ENCODE measurements around the gene XPO4. TPM values are rescaled to one million over a fixed set of nuclear protein-coding genes. Genes with fewer than 3 reads are reported as not detected.
"Not testable (repeated sequence)": the region's sequence is repeated elsewhere in the genome, so short reads cannot be mapped to it uniquely, and the experiment has no call there.

The XPO4 gene
- polyA plus RNA-seq, 1 of the 3 experiments (the other 2 are of a cell fraction): 4.2 TPM

DNA sequence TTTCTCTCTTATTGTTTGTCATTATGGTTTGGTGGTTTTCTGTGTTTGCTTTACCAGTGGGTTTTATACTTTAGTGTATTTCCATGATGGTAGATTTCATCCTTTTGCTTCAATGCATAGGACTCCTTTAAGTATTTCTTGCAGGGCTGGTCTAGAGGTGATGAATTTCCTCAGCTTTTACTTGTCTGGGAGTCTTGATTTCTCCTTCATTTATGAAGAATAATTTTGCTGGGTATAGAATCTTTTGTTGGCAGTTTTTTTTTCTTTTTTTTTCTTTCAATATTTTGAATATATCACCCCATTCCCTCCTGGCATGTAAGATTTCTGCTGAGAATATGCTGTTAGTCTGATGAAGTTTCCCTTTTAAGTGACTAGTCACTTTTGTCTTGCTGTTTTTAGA, 148.5 kb downstream of the XPO4 start (continued):
- no peak for TF ChIP-seq MEF2A (IDR thresholded peaks at IDR 0.05; ENCODE audit: borderline replicate concordance, low read depth)
- no peak for TF ChIP-seq IRF3 (IDR thresholded peaks at IDR 0.05; ENCODE audit: low read depth, low read length)
- TF ChIP-seq RXRA (IDR thresholded peaks at IDR 0.05; ENCODE audit: borderline replicate concordance, low read depth): no peak
- TF ChIP-seq YY1 (IDR thresholded peaks at IDR 0.05; ENCODE audit: low read depth): no peak
- TF ChIP-seq GATA2 (CRISPR knock-in tag; IDR thresholded peaks at IDR 0.05): no peak

- CTCF ChIA-PET: interaction anchor here (0.6 kb wide), 1 partner anchor 38 kb away, joined by 3 read pairs; no protein-coding TSS in a partner anchor
- WGBS (ENCODE audit: low lambda C conversion rate): 36% methylated on average over 1 of the region's 1 CpG
These were observed 153.2 kb downstream of the XPO4 start for GRCh38 chr13:20749377-20749776.

DNA sequence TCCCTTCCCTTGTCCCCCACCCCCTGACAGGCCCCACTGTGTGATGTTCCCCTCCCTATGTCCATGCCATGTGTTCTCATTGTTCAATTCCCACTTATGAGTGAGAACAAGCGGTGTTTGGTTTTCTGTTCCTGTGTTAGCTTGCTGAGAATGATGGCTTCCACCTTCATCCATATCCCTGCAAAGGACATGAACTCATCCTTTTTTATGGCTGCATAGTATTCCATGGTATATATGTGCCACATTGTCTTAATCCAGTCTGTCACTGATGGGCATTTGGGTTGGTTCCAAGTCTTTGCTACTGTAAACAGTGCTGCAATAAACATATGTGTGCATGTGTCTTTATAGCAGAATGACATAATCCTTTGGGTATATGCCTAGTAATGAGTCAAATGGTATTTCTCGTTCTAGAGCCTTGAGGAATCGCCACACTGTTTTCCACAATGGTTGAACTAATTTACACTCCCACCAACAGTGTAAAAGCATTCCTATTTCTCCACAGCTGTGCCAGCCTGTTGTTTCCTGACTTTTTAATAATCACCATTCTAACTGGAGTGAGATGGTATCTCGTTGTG, 158.6 kb downstream of the XPO4 start:
- H2AFZ ChIP-seq (ENCODE audit: low read depth); H3K79me2 ChIP-seq (ENCODE audit: insufficient read depth); H3K9ac ChIP-seq; POLR2A ChIA-PET; H3K9me2 ChIP-seq; H4K20me1 ChIP-seq (ENCODE audit: insufficient read depth); H3F3A ChIP-seq (replicated peaks; ENCODE audit: insufficient read depth); H3K27ac ChIP-seq (ENCODE audit: low read depth in 2 of 2, low read length in 1 of 2); H3K4me2 ChIP-seq; DNase-seq; H3K4me3 ChIP-seq (ENCODE audit: low read depth in 2 of 2, low read length in 1 of 2); H3K4me1 ChIP-seq (ENCODE audit: control insufficient read depth in 1 of 2, insufficient read depth in 2 of 2, low read depth in 1 of 2, low read length in 1 of 2); CTCF ChIA-PET; H3K9me3 ChIP-seq; H3K36me3 ChIP-seq (replicated peaks in 1 of 2; ENCODE audit: control insufficient read depth in 1 of 2, insufficient read depth in 2 of 2, low read length in 1 of 2); H3K27me3 ChIP-seq (ENCODE audit: insufficient read depth): not testable (repeated sequence)
- 86% methylated on average over 4 of the region's 4 CpGs for WGBS (ENCODE audit: low lambda C conversion rate)

More at GRCh38 chr13:20749377-20749776, 153.2 kb downstream of the XPO4 start:
- Histone ChIP-seq H3K79me2 (ENCODE audit: insufficient read depth) (no peaks in the 10 kb centered on the region), H3K36me3 (replicated peaks in 1 of 2; ENCODE audit: control insufficient read depth in 1 of 2, insufficient read depth in 2 of 2, low read length in 1 of 2) (no peaks in the 10 kb centered on the region), H3K9me3 (0 out of 2 replicates have a peak, but pooled peaks cover 7% of the 10 kb centered on the region), H3F3A (replicated peaks; ENCODE audit: insufficient read depth) (no peaks in the 10 kb centered on the region), H3K4me3 (ENCODE audit: low read depth in 2 of 2, low read length in 1 of 2) (no peak overlapping the region), H3K9me2 (no peaks in the 10 kb centered on the region), H3K27me3 (ENCODE audit: insufficient read depth) (no peaks in the 10 kb centered on the region), H2AFZ (ENCODE audit: low read depth) (no peak overlapping the region), H4K20me1 (ENCODE audit: insufficient read depth) (no peaks in the 10 kb centered on the region), H3K4me1 (ENCODE audit: control insufficient read depth in 1 of 2, insufficient read depth in 2 of 2, low read depth in 1 of 2, low read length in 1 of 2) (no peaks in the 10 kb centered on the region), H3K4me2 (no peak overlapping the region), H3K9ac (no peak overlapping the region), H3K27ac (ENCODE audit: low read depth in 2 of 2, low read length in 1 of 2) (no peak overlapping the region)
- no peak for TF ChIP-seq TEAD4 (IDR thresholded peaks at IDR 0.05; ENCODE audit: borderline replicate concordance, insufficient read depth)
- TF ChIP-seq, protein P1, sequence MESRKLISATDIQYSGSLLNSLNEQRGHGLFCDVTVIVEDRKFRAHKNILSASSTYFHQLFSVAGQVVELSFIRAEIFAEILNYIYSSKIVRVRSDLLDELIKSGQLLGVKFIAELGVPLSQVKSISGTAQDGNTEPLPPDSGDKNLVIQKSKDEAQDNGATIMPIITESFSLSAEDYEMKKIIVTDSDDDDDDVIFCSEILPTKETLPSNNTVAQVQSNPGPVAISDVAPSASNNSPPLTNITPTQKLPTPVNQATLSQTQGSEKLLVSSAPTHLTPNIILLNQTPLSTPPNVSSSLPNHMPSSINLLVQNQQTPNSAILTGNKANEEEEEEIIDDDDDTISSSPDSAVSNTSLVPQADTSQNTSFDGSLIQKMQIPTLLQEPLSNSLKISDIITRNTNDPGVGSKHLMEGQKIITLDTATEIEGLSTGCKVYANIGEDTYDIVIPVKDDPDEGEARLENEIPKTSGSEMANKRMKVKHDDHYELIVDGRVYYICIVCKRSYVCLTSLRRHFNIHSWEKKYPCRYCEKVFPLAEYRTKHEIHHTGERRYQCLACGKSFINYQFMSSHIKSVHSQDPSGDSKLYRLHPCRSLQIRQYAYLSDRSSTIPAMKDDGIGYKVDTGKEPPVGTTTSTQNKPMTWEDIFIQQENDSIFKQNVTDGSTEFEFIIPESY (IDR thresholded peaks at IDR 0.05; ENCODE audit: borderline replicate concordance, low read depth): no peak
- TF ChIP-seq SIN3A (IDR thresholded peaks at IDR 0.05; ENCODE audit: borderline replicate concordance, low read depth, low read length): no peak
- TF ChIP-seq CHD2 (IDR thresholded peaks at IDR 0.05; ENCODE audit: low read length, partially characterized antibody): no peak
- TF ChIP-seq EZH2phosphoT487 (IDR thresholded peaks at IDR 0.05; ENCODE audit: borderline replicate concordance, low read depth): no peak
- no peak for TF ChIP-seq EP300 (IDR thresholded peaks at IDR 0.05; ENCODE audit: borderline replicate concordance in 1 of 2, low read depth in 1 of 2, low read length in 1 of 2)
- no peak for TF ChIP-seq MEF2A (IDR thresholded peaks at IDR 0.05; ENCODE audit: borderline replicate concordance, low read depth)
- TF ChIP-seq FOSL2 (IDR thresholded peaks at IDR 0.05; ENCODE audit: borderline replicate concordance, low read depth): no peak
- TF ChIP-seq JUND (IDR thresholded peaks at IDR 0.05): no peak
- TF ChIP-seq, protein P2, sequence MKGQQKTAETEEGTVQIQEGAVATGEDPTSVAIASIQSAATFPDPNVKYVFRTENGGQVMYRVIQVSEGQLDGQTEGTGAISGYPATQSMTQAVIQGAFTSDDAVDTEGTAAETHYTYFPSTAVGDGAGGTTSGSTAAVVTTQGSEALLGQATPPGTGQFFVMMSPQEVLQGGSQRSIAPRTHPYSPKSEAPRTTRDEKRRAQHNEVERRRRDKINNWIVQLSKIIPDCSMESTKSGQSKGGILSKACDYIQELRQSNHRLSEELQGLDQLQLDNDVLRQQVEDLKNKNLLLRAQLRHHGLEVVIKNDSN (IDR thresholded peaks at IDR 0.05; ENCODE audit: borderline replicate concordance, low read depth): no peak
- no peak for TF ChIP-seq SMC3 (IDR thresholded peaks at IDR 0.05; ENCODE audit: low read depth, low read length)
- no peak for TF ChIP-seq PBX3 (IDR thresholded peaks at IDR 0.05)
- no peak for TF ChIP-seq POLR2AphosphoS5 (IDR thresholded peaks at IDR 0.05; ENCODE audit: low read depth, low read length)
- no peak for TF ChIP-seq RFX5 (IDR thresholded peaks at IDR 0.05; ENCODE audit: low read length)
- no peak for TF ChIP-seq RXRA (IDR thresholded peaks at IDR 0.05; ENCODE audit: borderline replicate concordance, low read depth)
- TF ChIP-seq, protein P3, sequence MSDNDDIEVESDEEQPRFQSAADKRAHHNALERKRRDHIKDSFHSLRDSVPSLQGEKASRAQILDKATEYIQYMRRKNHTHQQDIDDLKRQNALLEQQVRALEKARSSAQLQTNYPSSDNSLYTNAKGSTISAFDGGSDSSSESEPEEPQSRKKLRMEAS (IDR thresholded peaks at IDR 0.05; ENCODE audit: low read depth): no peak
- no peak for TF ChIP-seq NRF1 (IDR thresholded peaks at IDR 0.05; ENCODE audit: low read depth, low read length)
- no peak for TF ChIP-seq YY1 (IDR thresholded peaks at IDR 0.05; ENCODE audit: low read depth)
- no peak for DNase-seq
- POLR2A ChIA-PET: no interaction called here
